ENCODE data around the gene DNAJC8. TPM values are rescaled to one million over a fixed set of nuclear protein-coding genes. Genes with fewer than 3 reads are reported as not detected.

The DNAJC8 gene
- total RNA-seq, 1 donor from 2014 or later = 90.3 TPM

- H3K27ac Mint-ChIP-seq = no peak overlapping the region
- H3K36me3 Mint-ChIP-seq (ENCODE audit: insufficient read depth) = peaks cover 7% of the 10 kb centered on the region
- no peak overlapping the region for H3K4me3 Mint-ChIP-seq (ENCODE audit: low read depth)
- TF ChIP-seq, protein P1, sequence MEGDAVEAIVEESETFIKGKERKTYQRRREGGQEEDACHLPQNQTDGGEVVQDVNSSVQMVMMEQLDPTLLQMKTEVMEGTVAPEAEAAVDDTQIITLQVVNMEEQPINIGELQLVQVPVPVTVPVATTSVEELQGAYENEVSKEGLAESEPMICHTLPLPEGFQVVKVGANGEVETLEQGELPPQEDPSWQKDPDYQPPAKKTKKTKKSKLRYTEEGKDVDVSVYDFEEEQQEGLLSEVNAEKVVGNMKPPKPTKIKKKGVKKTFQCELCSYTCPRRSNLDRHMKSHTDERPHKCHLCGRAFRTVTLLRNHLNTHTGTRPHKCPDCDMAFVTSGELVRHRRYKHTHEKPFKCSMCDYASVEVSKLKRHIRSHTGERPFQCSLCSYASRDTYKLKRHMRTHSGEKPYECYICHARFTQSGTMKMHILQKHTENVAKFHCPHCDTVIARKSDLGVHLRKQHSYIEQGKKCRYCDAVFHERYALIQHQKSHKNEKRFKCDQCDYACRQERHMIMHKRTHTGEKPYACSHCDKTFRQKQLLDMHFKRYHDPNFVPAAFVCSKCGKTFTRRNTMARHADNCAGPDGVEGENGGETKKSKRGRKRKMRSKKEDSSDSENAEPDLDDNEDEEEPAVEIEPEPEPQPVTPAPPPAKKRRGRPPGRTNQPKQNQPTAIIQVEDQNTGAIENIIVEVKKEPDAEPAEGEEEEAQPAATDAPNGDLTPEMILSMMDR (IDR thresholded peaks at IDR 0.05; ENCODE audit: unreplicated experiment) = no peak
- H3K9me3 Mint-ChIP-seq (ENCODE audit: low read depth) = no peaks in the 10 kb centered on the region
- H3K4me1 Mint-ChIP-seq (ENCODE audit: low read depth) = no peaks in the 10 kb centered on the region
- no peaks in the 10 kb centered on the region for H3K27me3 Mint-ChIP-seq
- no peak for DNase-seq (ENCODE audit: low spot score, unreplicated experiment)
Observed at GRCh38 chr1:28213315-28213714, 19.5 kb downstream of the DNAJC8 start.

- no peak overlapping the region for H3K4me3 Mint-ChIP-seq (ENCODE audit: low read depth)
- H3K36me3 Mint-ChIP-seq (ENCODE audit: insufficient read depth) = peaks cover 10% of the 10 kb centered on the region
- TF ChIP-seq, protein P1 (IDR thresholded peaks at IDR 0.05; ENCODE audit: unreplicated experiment) = no peak
- H3K4me1 Mint-ChIP-seq (ENCODE audit: low read depth) = no peaks in the 10 kb centered on the region
- H3K9me3 Mint-ChIP-seq (ENCODE audit: low read depth) = no peaks in the 10 kb centered on the region
- DNase-seq (ENCODE audit: low spot score, unreplicated experiment) = no peak
- H3K27ac Mint-ChIP-seq = no peak overlapping the region
- H3K27me3 Mint-ChIP-seq = no peaks in the 10 kb centered on the region
Observed at GRCh38 chr1:28209700-28210099, 23.1 kb downstream of the DNAJC8 start.

DNA sequence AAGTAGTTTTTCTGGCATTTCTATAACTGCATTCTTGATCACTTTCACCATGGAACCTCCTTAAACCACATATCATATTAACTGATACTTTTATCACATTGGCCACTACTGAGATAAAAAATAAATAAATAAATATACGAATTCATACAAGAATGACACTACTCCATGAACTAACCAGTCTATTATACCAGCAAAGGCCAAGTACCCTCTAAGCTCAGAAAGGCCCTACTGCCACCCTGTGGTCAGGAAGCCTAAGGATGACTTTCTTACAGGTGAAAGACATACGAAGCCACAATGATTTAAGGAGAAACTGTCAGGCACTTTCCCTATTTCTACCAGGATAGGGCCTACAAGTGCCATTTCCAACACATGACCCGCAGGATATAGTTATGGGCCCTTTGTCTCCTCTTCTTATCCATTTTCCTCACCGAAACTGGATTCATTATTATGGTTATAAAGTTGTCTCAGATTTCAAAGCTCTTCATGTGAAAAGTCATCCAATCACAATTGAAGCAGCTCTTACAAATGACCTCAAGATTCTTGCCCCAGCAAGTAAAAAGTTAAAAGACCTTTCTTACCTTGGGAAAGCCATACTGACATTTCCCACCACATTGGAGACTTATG is 23.9 kb downstream of the DNAJC8 start:
- Mint-ChIP-seq H3K4me3 (ENCODE audit: low read depth) (no peak overlapping the region), H3K36me3 (ENCODE audit: insufficient read depth) (peaks cover 10% of the 10 kb centered on the region), H3K27me3 (no peaks in the 10 kb centered on the region), H3K9me3 (ENCODE audit: low read depth) (no peaks in the 10 kb centered on the region), H3K4me1 (ENCODE audit: low read depth) (no peaks in the 10 kb centered on the region), H3K27ac (no peak overlapping the region)
- DNase-seq (ENCODE audit: low spot score, unreplicated experiment) = peak; percentile 41
- TF ChIP-seq, protein P1 (IDR thresholded peaks at IDR 0.05; ENCODE audit: unreplicated experiment) = peak; percentile 77

- no peaks in the 10 kb centered on the region for H3K27me3 Mint-ChIP-seq
- H3K9me3 Mint-ChIP-seq (ENCODE audit: low read depth) = no peaks in the 10 kb centered on the region
- TF ChIP-seq, protein P1 (IDR thresholded peaks at IDR 0.05; ENCODE audit: unreplicated experiment) = no peak
- H3K36me3 Mint-ChIP-seq (ENCODE audit: insufficient read depth) = peaks cover 18% of the 10 kb centered on the region
- no peak overlapping the region for H3K4me3 Mint-ChIP-seq (ENCODE audit: low read depth)
- H3K27ac Mint-ChIP-seq = no peak overlapping the region
- no peak for DNase-seq (ENCODE audit: low spot score, unreplicated experiment)
- no peaks in the 10 kb centered on the region for H3K4me1 Mint-ChIP-seq (ENCODE audit: low read depth)
Observed at GRCh38 chr1:28205243-28205642, 27.6 kb downstream of the DNAJC8 start.

- no peaks in the 10 kb centered on the region for H3K9me3 Mint-ChIP-seq (ENCODE audit: low read depth)
- H3K27me3 Mint-ChIP-seq = no peaks in the 10 kb centered on the region
- peaks cover 26% of the 10 kb centered on the region for H3K36me3 Mint-ChIP-seq (ENCODE audit: insufficient read depth)
- H3K4me3 Mint-ChIP-seq (ENCODE audit: low read depth) = no peak overlapping the region
- no peaks in the 10 kb centered on the region for H3K4me1 Mint-ChIP-seq (ENCODE audit: low read depth)
- peak overlapping the region; percentile 16 for H3K27ac Mint-ChIP-seq
- TF ChIP-seq, protein P1 (IDR thresholded peaks at IDR 0.05; ENCODE audit: unreplicated experiment) = no peak
- no peak for DNase-seq (ENCODE audit: low spot score, unreplicated experiment)
Observed at GRCh38 chr1:28200234-28200873, 32.5 kb downstream of the DNAJC8 start.
